Measurements from ENCODE around the gene TSPAN2.

Gene TSPAN2

DNA sequence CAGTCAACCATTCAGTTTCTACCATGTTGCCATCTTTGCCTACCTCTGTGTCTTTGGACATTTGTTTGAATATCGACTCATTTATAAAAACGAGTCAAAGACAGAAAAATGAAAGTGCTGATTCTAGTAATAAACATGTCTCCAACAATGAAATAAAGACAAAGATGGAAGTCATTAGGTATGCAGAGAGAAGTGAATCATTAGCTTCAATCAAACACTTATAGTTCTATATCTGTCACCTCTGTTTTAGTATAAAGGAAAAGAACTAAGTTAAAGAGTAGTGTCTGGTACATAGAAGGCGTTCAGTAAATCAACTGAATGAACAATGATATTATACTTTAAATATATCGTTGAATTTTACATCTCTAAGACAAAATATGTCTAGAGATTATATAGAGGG lies 1.7 kb upstream of the TSPAN2 start:
- no peak overlapping the region for H3K4me3 ChIP-seq (ENCODE audit: low read depth, low read length)
- in situ Hi-C loops (cut with HindIII; ENCODE audit: low sequenced_read_pairs): no loop called here
- DNase-seq (ENCODE audit: low read depth, low spot score): no peak
- TF ChIP-seq, protein P1, sequence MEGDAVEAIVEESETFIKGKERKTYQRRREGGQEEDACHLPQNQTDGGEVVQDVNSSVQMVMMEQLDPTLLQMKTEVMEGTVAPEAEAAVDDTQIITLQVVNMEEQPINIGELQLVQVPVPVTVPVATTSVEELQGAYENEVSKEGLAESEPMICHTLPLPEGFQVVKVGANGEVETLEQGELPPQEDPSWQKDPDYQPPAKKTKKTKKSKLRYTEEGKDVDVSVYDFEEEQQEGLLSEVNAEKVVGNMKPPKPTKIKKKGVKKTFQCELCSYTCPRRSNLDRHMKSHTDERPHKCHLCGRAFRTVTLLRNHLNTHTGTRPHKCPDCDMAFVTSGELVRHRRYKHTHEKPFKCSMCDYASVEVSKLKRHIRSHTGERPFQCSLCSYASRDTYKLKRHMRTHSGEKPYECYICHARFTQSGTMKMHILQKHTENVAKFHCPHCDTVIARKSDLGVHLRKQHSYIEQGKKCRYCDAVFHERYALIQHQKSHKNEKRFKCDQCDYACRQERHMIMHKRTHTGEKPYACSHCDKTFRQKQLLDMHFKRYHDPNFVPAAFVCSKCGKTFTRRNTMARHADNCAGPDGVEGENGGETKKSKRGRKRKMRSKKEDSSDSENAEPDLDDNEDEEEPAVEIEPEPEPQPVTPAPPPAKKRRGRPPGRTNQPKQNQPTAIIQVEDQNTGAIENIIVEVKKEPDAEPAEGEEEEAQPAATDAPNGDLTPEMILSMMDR (IDR thresholded peaks at IDR 0.05; ENCODE audit: low read depth, low read length): no peak

GRCh38 chr1:115090540-115090939 lies 1.2 kb upstream of the TSPAN2 start:
- TF ChIP-seq, protein P1 (IDR thresholded peaks at IDR 0.05; ENCODE audit: low read depth, low read length): no peak
- peak; percentile 51 for DNase-seq (ENCODE audit: low read depth, low spot score)
- in situ Hi-C loops (cut with HindIII; ENCODE audit: low sequenced_read_pairs): no loop called here
- no peak overlapping the region for H3K4me3 ChIP-seq (ENCODE audit: low read depth, low read length)

- in situ Hi-C loops (cut with HindIII; ENCODE audit: low sequenced_read_pairs): no loop called here
- DNase-seq (ENCODE audit: low read depth, low spot score): no peak
- peak overlapping the region; percentile 54 for H3K4me3 ChIP-seq (ENCODE audit: low read depth, low read length)
- TF ChIP-seq, protein P1 (IDR thresholded peaks at IDR 0.05; ENCODE audit: low read depth, low read length): no peak
These were observed 835 bp upstream of the TSPAN2 start for GRCh38 chr1:115090186-115090490.

- H3K4me3 ChIP-seq (ENCODE audit: low read depth, low read length): peak overlapping the region; percentile 54
- TF ChIP-seq, protein P1 (IDR thresholded peaks at IDR 0.05; ENCODE audit: low read depth, low read length): no peak
- in situ Hi-C loops (cut with HindIII; ENCODE audit: low sequenced_read_pairs): no loop called here
- no peak for DNase-seq (ENCODE audit: low read depth, low spot score)
These were observed 358 bp downstream of the TSPAN2 start for GRCh38 chr1:115088871-115089419.

- TF ChIP-seq, protein P1 (IDR thresholded peaks at IDR 0.05; ENCODE audit: low read depth, low read length): no peak
- DNase-seq (ENCODE audit: low read depth, low spot score): no peak
- in situ Hi-C loops (cut with HindIII; ENCODE audit: low sequenced_read_pairs): no loop called here
- H3K4me3 ChIP-seq (ENCODE audit: low read depth, low read length): no peak overlapping the region
These were observed 1.1 kb downstream of the TSPAN2 start for GRCh38 chr1:115088115-115088778.

GRCh38 chr1:115086176-115086830 lies 3.0 kb downstream of the TSPAN2 start:
- in situ Hi-C loops (cut with HindIII; ENCODE audit: low sequenced_read_pairs): no loop called here
- H3K4me3 ChIP-seq (ENCODE audit: low read depth, low read length): no peak overlapping the region
- TF ChIP-seq, protein P1 (IDR thresholded peaks at IDR 0.05; ENCODE audit: low read depth, low read length): no peak
- no peak for DNase-seq (ENCODE audit: low read depth, low spot score)
